HG03097 (cell line): ENCODE data around the gene HOXB3.

Experiments used
- ATAC-seq: cut with Tn5 transposase; IDR thresholded peaks from one replicate; pipeline ENCODE4 v1.9.1; 2021; ENCODE audit not compliant: unreplicated experiment, low FRiP score

The HOXB3 gene

GRCh38 chr17:48613862-48614694 lies 24.0 kb upstream of the HOXB3 start:
- ATAC-seq, result no peak

- ATAC-seq, result peak; percentile 41
These were observed 23.0 kb upstream of the HOXB3 start for GRCh38 chr17:48612854-48613691.

GRCh38 chr17:48612456-48612853 lies 22.4 kb upstream of the HOXB3 start:
- no peak for ATAC-seq

GRCh38 chr17:48611681-48612455 lies 21.8 kb upstream of the HOXB3 start:
- ATAC-seq, result no peak

GRCh38 chr17:48611213-48611612 lies 21.2 kb upstream of the HOXB3 start:
- ATAC-seq, result no peak

- no peak for ATAC-seq
These were observed 20.5 kb upstream of the HOXB3 start, which contains the start of gene HOXB7 for GRCh38 chr17:48610282-48611211. Gene HOXB7 (minus strand): TSS chr17:48611017. CDS start chr17:48610918, 99 bp downstream.

- ATAC-seq, result no peak
These were observed 19.8 kb upstream of the HOXB3 start for GRCh38 chr17:48609759-48610281.

GRCh38 chr17:48609033-48609432 lies 19.0 kb upstream of the HOXB3 start:
- ATAC-seq, result no peak

- ATAC-seq, result no peak
These were observed 18.4 kb upstream of the HOXB3 start for GRCh38 chr17:48608494-48608834.

GRCh38 chr17:48606892-48607614 lies 17.0 kb upstream of the HOXB3 start:
- ATAC-seq, result no peak

- no peak for ATAC-seq
These were observed 16.2 kb upstream of the HOXB3 start for GRCh38 chr17:48605991-48606891.

- no peak for ATAC-seq
These were observed 15.4 kb upstream of the HOXB3 start for GRCh38 chr17:48605409-48605919.

- ATAC-seq, result no peak
These were observed 14.8 kb upstream of the HOXB3 start, which contains the start of gene HOXB6 for GRCh38 chr17:48604770-48605329. Gene HOXB6 (minus strand): TSS chr17:48604986. CDS start chr17:48598150, 6,836 bp downstream.

GRCh38 chr17:48603959-48604769 lies 14.1 kb upstream of the HOXB3 start:
- ATAC-seq, result no peak

- ATAC-seq, result no peak
These were observed 11.7 kb upstream of the HOXB3 start for GRCh38 chr17:48601539-48602425.

- no peak for ATAC-seq
These were observed 11.1 kb upstream of the HOXB3 start for GRCh38 chr17:48601207-48601538.
